A549 (cell line): ENCODE data around the gene TTC39B. TPM values are rescaled to one million over a fixed set of nuclear protein-coding genes. Genes with fewer than 3 reads are reported as not detected.

Experiments
- ATAC-seq, 2 experiments: fragments of 200-7000 bp in 1 of 2; fragments of >200 bp in 1 of 2; cut with Nextera tagmentation in 1 of 2; cut with Tn5 transposase in 1 of 2; 3 replicates each; pipeline versions ENCODE4 v1.8.0 to v1.9.1; 2018 to 2020; ENCODE audit warnings: mild to moderate bottlenecking in 1 of 2, moderate library complexity in 1 of 2
- CTCF ChIA-PET: fragments of 300-600 bp; sonication (Branson Sonifier 250); formaldehyde crosslinking; extraction: SDS; loops from one replicate; lab custom pipeline; 2021; ENCODE audit warnings: antibody characterized with exemption, inconsistent platforms; lab: Yijun Ruan, JAX
- POLR2A ChIA-PET: fragments of 350-600 bp; formaldehyde crosslinking; extraction: SDS; loops from one replicate; lab custom pipeline; 2021; ENCODE audit warnings: antibody characterized with exemption, inconsistent platforms; lab: Yijun Ruan, JAX
- DNase-seq, 2 experiments: peaks; one replicate each; pipeline versions ENCODE4 v3.0.0 to v3.0.0-alpha.2; 2011 to 2016; ENCODE audit warnings: low read depth in 1 of 2, low spot score in 1 of 2
- FAIRE-seq: peaks from 2 replicates; lab custom pipeline; 2011; peaks lifted over from hg19 to GRCh38; lab: Jason Lieb, UNC
- H3K27ac ChIP-seq, 2 experiments: fragments of >200 bp; sonication (Bioruptor Twin); formaldehyde crosslinking; 3 replicates each; pipeline ENCODE4 v1.5.1; 2016 to 2017
- H3K4me1 ChIP-seq: fragments of >200 bp; sonication (Bioruptor Twin); formaldehyde crosslinking; 3 replicates; pipeline ENCODE4 v1.6.1; 2016
- H3K4me2 ChIP-seq: fragments of >200 bp; sonication (Bioruptor Twin); formaldehyde crosslinking; 3 replicates; pipeline ENCODE4 v1.6.1; 2016
- H3K4me3 ChIP-seq: fragments of >200 bp; sonication (Bioruptor Twin); formaldehyde crosslinking; 3 replicates; pipeline ENCODE4 v1.5.1; 2016
- H3K9me3 ChIP-seq: fragments of >200 bp; sonication (Bioruptor Twin); formaldehyde crosslinking; 3 replicates; pipeline ENCODE4 v1.6.1; 2016
- BHLHE40 ChIP-seq: IDR thresholded peaks from 2 replicates; pipeline ENCODE4 v1.6.1; 2012; ENCODE audit warnings: low read depth, low read length, inconsistent platforms
- CHD4 ChIP-seq: fragments of 200-600 bp; sonication (generic); IDR thresholded peaks from 2 replicates; pipeline ENCODE4 v1.6.1; 2016; ENCODE audit warnings: antibody characterized with exemption, mild to moderate bottlenecking, borderline replicate concordance
- CTCF ChIP-seq: fragments of >200 bp; sonication (Bioruptor Twin); formaldehyde crosslinking; IDR thresholded peaks from 3 replicates; pipeline ENCODE4 v1.5.1; 2016
- EHF ChIP-seq: fragments of 250-450 bp; sonication (Bioruptor Pico); IDR thresholded peaks from 2 replicates; pipeline ENCODE4 v1.5.0; 2020; ENCODE audit warnings: mild to moderate bottlenecking
- ESRRA ChIP-seq: fragments of 150-350 bp; IDR thresholded peaks from 2 replicates; pipeline ENCODE4 v1.6.1; 2014; ENCODE audit warnings: mild to moderate bottlenecking, low read length, borderline replicate concordance
- FOSB ChIP-seq: fragments of 250-450 bp; sonication (Bioruptor Pico); IDR thresholded peaks from 2 replicates; pipeline ENCODE4 v1.5.0; 2020; ENCODE audit warnings: mild to moderate bottlenecking, moderate library complexity
- FOSL2 ChIP-seq, 2 experiments: fragments of 450-650 bp in 1 of 2; fragments of >200 bp in 1 of 2; sonication (Bioruptor Twin) in 1 of 2; formaldehyde crosslinking; IDR thresholded peaks; 2 replicates each; pipeline versions ENCODE4 v1.5.0 to v1.6.1; 2016 to 2020; ENCODE audit warnings: mild to moderate bottlenecking in 1 of 2, moderate library complexity in 1 of 2
- HMGXB4 ChIP-seq: fragments of 250-450 bp; sonication (Bioruptor Pico); IDR thresholded peaks from 2 replicates; pipeline ENCODE4 v1.5.0; 2021; ENCODE audit warnings: mild to moderate bottlenecking, moderate library complexity, borderline replicate concordance
- HOXB13 ChIP-seq: fragments of 250-450 bp; sonication (Bioruptor Pico); IDR thresholded peaks from 2 replicates; pipeline ENCODE4 v1.5.0; 2020; ENCODE audit warnings: low read depth, mild to moderate bottlenecking, moderate library complexity
- KDM5A ChIP-seq: fragments of 200-600 bp; sonication (generic); IDR thresholded peaks from 2 replicates; pipeline ENCODE4 v1.6.1; 2016; ENCODE audit warnings: antibody characterized with exemption, mild to moderate bottlenecking
- MYC ChIP-seq: IDR thresholded peaks from 2 replicates; pipeline ENCODE4 v1.6.1; 2012; ENCODE audit warnings: mild to moderate bottlenecking, inconsistent platforms, low read length, improper control_type of control experiment, borderline replicate concordance
- POLR2A ChIP-seq: IDR thresholded peaks from 2 replicates; pipeline ENCODE4 v1.6.1; 2012; ENCODE audit warnings: mild to moderate bottlenecking, low read length
- RAD21 ChIP-seq, 2 experiments: fragments of >200 bp in 1 of 2; sonication (Bioruptor Twin) in 1 of 2; formaldehyde crosslinking in 1 of 2; IDR thresholded peaks in 1 of 2; conservative IDR thresholded peaks in 1 of 2; 2 replicates in 1 of 2; 3 replicates in 1 of 2; pipeline ENCODE4 v1.6.1; 2012 to 2018; ENCODE audit warnings: inconsistent platforms in 1 of 2
- RNF2 ChIP-seq: fragments of 200-600 bp; sonication (generic); IDR thresholded peaks from 2 replicates; pipeline ENCODE4 v1.6.1; 2016; ENCODE audit warnings: low read depth, mild to moderate bottlenecking, antibody characterized with exemption, moderate library complexity, borderline replicate concordance
- SMC3 ChIP-seq: fragments of >200 bp; sonication (Bioruptor Twin); formaldehyde crosslinking; IDR thresholded peaks from 3 replicates; pipeline ENCODE4 v1.6.1; 2018; ENCODE audit warnings: inconsistent platforms
- TP53 ChIP-seq: fragments of 250-450 bp; sonication (Bioruptor Pico); IDR thresholded peaks from 2 replicates; pipeline ENCODE4 v1.5.0; 2021; ENCODE audit warnings: mild to moderate bottlenecking, moderate library complexity
- ZC3H11A ChIP-seq: fragments of 450-650 bp; IDR thresholded peaks from 2 replicates; pipeline ENCODE4 v1.6.1; 2014; ENCODE audit warnings: antibody characterized with exemption, mild to moderate bottlenecking
- ZFP36 ChIP-seq: fragments of 450-650 bp; IDR thresholded peaks from 2 replicates; pipeline ENCODE4 v1.6.1; 2014; ENCODE audit warnings: borderline replicate concordance; ENCODE audit not compliant: partially characterized antibody
- ZNF302 ChIP-seq: fragments of 250-450 bp; sonication (Bioruptor Pico); IDR thresholded peaks from 2 replicates; pipeline ENCODE4 v1.9.0; 2021; ENCODE audit warnings: inconsistent platforms, mild to moderate bottlenecking, moderate library complexity
- ZSCAN20 ChIP-seq: fragments of 250-450 bp; sonication (Bioruptor Pico); IDR thresholded peaks from 2 replicates; pipeline ENCODE4 v1.8.0; 2022; ENCODE audit warnings: mild to moderate bottlenecking, moderate library complexity
- WGBS: methylation state at CpG from one replicate; pipeline ENCODE4 v1.1.6; 2017; ENCODE audit errors: missing lambda C conversion rate; 5-methylcytosine and 5-hydroxymethylcytosine counted together
- polyA plus RNA-seq, 4 experiments: library from polyadenylated mRNA; depleted of rRNA in 3 of 4; stranded (reverse); fragments of >200 nt; fragmentation: RNase III in 1 of 4; extraction: RNeasy Plus Mini Kit Qiagen cat#74134 plus additional on column Dnase treatment in 1 of 4; gene quantifications; 2 replicates in 3 of 4; 3 replicates in 1 of 4; pipeline ENCODE4 v1.2.3, GENCODE V29; 2011 to 2017

TTC39B gene
- polyA plus RNA-seq, 2 of the 4 experiments (the other 2 are of a cell fraction): 0.94 to 4.4 TPM

DNA sequence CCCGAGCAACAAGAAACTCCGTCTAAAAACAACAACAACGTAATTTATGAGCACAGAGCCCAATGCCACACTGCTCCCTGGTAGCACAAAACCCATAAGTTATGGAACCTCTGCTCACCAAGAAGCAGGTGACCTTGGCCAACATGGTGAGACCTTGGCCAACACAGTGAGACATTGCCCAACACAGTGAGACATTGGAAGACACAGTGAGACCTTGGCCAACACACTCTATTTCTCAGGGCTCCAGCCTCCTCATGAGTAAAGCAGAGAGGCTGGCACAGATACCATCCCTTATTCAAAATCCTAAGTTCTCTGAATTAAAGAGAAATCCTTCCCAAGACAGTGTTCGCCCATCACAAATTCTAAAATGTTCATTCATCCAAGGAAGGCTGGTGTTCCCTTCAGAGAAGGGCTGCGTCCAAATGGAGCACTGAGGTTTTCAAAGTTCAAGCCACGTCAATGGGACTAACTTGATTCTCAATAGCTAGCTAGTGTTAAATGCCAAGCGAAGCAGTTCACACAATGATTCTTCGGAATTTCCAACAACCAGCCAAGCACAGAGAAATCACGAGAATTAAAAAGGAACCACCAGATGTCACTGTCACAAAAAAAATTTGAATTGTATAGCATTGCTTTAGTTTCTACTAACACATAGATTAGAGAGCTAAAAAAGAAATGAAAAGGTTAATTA is 29.5 kb downstream of the TTC39B start:
- ATAC-seq (peak; percentile 56 to 78; a peak in 3 of 6 replicates), FAIRE-seq (peak; percentile 36), DNase-seq (peak in 1 of 2 experiments; percentile 22)
- POLR2A ChIA-PET: no interaction called here
- no peaks in the 10 kb centered on the region for H3K9me3 ChIP-seq
- no peaks in the 10 kb centered on the region for H3K4me1 ChIP-seq
- 55% methylated on average over 9 of the region's 9 CpGs for WGBS
- no peak overlapping the region for H3K4me3 ChIP-seq
- peak; percentile 66 to 68 for TF ChIP-seq RAD21 (conservative IDR thresholded peaks at IDR 0.05 in 1 of 2, IDR thresholded peaks at IDR 0.05 in 1 of 2)
- TF ChIP-seq ESRRA: no peak
- no peak for TF ChIP-seq BHLHE40
- no peak for TF ChIP-seq RNF2
- TF ChIP-seq SMC3: peak; percentile 75
- TF ChIP-seq TP53 (CRISPR knock-in tag): no peak
- TF ChIP-seq HOXB13: no peak
- TF ChIP-seq CTCF: peak; percentile 67
- no peak for TF ChIP-seq ZC3H11A
- no peak overlapping the region for H3K4me2 ChIP-seq
- CTCF ChIA-PET: interaction anchor here (0.6 to 2.2 kb wide), 11 partner anchors 9 to 383 kb away, joined by 3 to 10 read pairs (median 4); partner anchors contain the start of gene SNAPC3
- H3K27ac ChIP-seq: no peak overlapping the region

DNA sequence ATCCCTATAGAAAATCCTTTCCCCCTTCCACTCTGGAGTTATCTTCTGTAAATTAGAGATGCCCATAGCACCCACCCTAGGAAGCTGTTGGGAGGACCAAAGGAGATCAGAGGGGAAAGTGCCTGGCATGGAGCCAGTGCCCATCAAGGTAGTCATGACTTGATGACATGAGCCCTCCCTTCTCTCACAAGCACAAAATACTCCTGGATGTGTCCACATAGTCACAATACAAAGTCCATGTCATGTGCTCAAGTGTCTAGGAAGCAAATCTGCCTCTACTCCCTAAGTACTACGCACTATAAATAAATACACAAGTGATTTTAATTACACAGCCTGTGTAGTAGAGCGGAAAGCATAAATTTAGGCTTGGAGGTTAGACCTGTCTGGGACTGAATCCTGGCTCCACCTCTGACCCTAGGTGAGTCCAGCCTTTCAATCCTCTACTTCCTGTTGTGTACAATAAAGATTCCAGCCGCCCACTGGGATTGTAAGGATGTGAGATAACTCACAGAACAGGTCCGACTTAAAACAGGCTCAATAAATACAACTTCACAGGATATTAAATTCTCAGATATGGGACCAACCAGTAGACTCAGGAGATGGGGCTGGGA is 30.6 kb downstream of the TTC39B start:
- Histone ChIP-seq H3K4me3 (no peak overlapping the region), H3K27ac (no peak overlapping the region), H3K4me1 (no peaks in the 10 kb centered on the region), H3K4me2 (no peak overlapping the region), H3K9me3 (no peaks in the 10 kb centered on the region)
- ChIA-PET POLR2A (no interaction called here), CTCF (interaction anchor here (0.6 to 2.2 kb wide), 2 partner anchors 12 to 128 kb away, joined by 4 to 5 read pairs; no protein-coding TSS in a partner anchor)
- no peak for DNase-seq
- no peak for ATAC-seq
- FAIRE-seq: no peak
- WGBS: 77% methylated on average over 4 of the region's 4 CpGs
- TF ChIP-seq ZFP36 (no peak), ZNF302 (CRISPR knock-in tag) (no peak), MYC (no peak), ESRRA (no peak), TP53 (CRISPR knock-in tag) (no peak), FOSL2 (IDR thresholded peaks at IDR 0.05) (no peak), FOSL2 (CRISPR knock-in tag; IDR thresholded peaks at IDR 0.05) (no peak), SMC3 (no peak), RAD21 (conservative IDR thresholded peaks at IDR 0.05 in 1 of 2, IDR thresholded peaks at IDR 0.05 in 1 of 2) (no peak), ZSCAN20 (CRISPR knock-in tag) (no peak), CHD4 (no peak), EHF (CRISPR knock-in tag) (no peak), KDM5A (no peak), FOSB (no peak), POLR2A (no peak), HMGXB4 (CRISPR knock-in tag) (no peak)
